HG03066 (cell line): ENCODE measurements around the gene ZNF35.

ENCODE experiments used
- ATAC-seq: cut with Tn5 transposase; IDR thresholded peaks from one replicate; pipeline ENCODE4 v1.9.1; 2021; ENCODE audit warnings: low read depth; ENCODE audit not compliant: unreplicated experiment

Gene ZNF35

GRCh38 chr3:44682182-44682896 is 33.8 kb downstream of the ZNF35 start:
- no peak for ATAC-seq

GRCh38 chr3:44685128-44685800 is 36.7 kb downstream of the ZNF35 start:
- ATAC-seq: peak; percentile 99

- no peak for ATAC-seq
These were observed 39.4 kb downstream of the ZNF35 start for GRCh38 chr3:44687898-44688297.
